T47D (cell line): ENCODE results near the gene CTNNA1.

ENCODE experiments used
- DNase-seq, 2 experiments: peaks; one replicate each; pipeline versions ENCODE4 v3.0.0 to v3.0.0-alpha.2; 2011 to 2012; ENCODE audit warnings: low read depth in 1 of 2, low spot score in 1 of 2
- JUND ChIP-seq: IDR thresholded peaks from 2 replicates; pipeline ENCODE4 v1.6.1; 2012; ENCODE audit warnings: low read depth
- in situ Hi-C: cut with HindIII; loops from 2 replicates; pipeline ENCODE4 v1.10.0; 2016; ENCODE audit warnings: low sequenced_read_pairs, low pct_unique_long_range_greater_than_20kb

The CTNNA1 gene

GRCh38 chr5:138895918-138896317 lies 142.7 kb downstream of the CTNNA1 start:
- DNase-seq = no peak
- in situ Hi-C loops = no loop called here
- no peak for TF ChIP-seq JUND

- TF ChIP-seq JUND = no peak
- in situ Hi-C loops = no loop called here
- no peak for DNase-seq
These were observed 145.1 kb downstream of the CTNNA1 start for GRCh38 chr5:138898299-138898698.

- in situ Hi-C loops = no loop called here
- no peak for DNase-seq
- no peak for TF ChIP-seq JUND
These were observed 145.5 kb downstream of the CTNNA1 start for GRCh38 chr5:138898742-138899141.

GRCh38 chr5:138900281-138900965 lies 147.2 kb downstream of the CTNNA1 start:
- in situ Hi-C loops = no loop called here
- no peak for DNase-seq
- TF ChIP-seq JUND = no peak

GRCh38 chr5:138901716-138902115 lies 148.5 kb downstream of the CTNNA1 start:
- TF ChIP-seq JUND = no peak
- in situ Hi-C loops = no loop called here
- DNase-seq = no peak

- no peak for DNase-seq
- TF ChIP-seq JUND = no peak
- in situ Hi-C loops = no loop called here
These were observed 150.0 kb downstream of the CTNNA1 start for GRCh38 chr5:138903130-138903775.

- TF ChIP-seq JUND = no peak
- in situ Hi-C loops = no loop called here
- no peak for DNase-seq
These were observed 152.3 kb downstream of the CTNNA1 start for GRCh38 chr5:138905541-138905940.

- TF ChIP-seq JUND = no peak
- in situ Hi-C loops = no loop called here
- DNase-seq = no peak
These were observed 156.5 kb downstream of the CTNNA1 start for GRCh38 chr5:138909734-138910133.

GRCh38 chr5:138910546-138911185 lies 157.4 kb downstream of the CTNNA1 start:
- in situ Hi-C loops = no loop called here
- TF ChIP-seq JUND = no peak
- no peak for DNase-seq

- in situ Hi-C loops = no loop called here
- no peak for TF ChIP-seq JUND
- DNase-seq = no peak
These were observed 158.2 kb downstream of the CTNNA1 start for GRCh38 chr5:138911441-138911840.

- in situ Hi-C loops = no loop called here
- no peak for DNase-seq
- no peak for TF ChIP-seq JUND
These were observed 158.9 kb downstream of the CTNNA1 start for GRCh38 chr5:138912093-138912492.

- in situ Hi-C loops = no loop called here
- no peak for TF ChIP-seq JUND
These were observed 160.5 kb downstream of the CTNNA1 start for GRCh38 chr5:138913773-138914172.

GRCh38 chr5:138914338-138914737 lies 161.1 kb downstream of the CTNNA1 start:
- no peak for TF ChIP-seq JUND
- in situ Hi-C loops = no loop called here
- no peak for DNase-seq

More at GRCh38 chr5:138913773-138914172, 160.5 kb downstream of the CTNNA1 start:
- DNase-seq = no peak

GRCh38 chr5:138918686-138919085 lies 165.5 kb downstream of the CTNNA1 start:
- in situ Hi-C loops = no loop called here
- DNase-seq = no peak

More at GRCh38 chr5:138918686-138919085, 165.5 kb downstream of the CTNNA1 start:
- TF ChIP-seq JUND = no peak
